Loucy (cell line): Measurements from ENCODE around the gene MTURN.

Experiments used
- H2AFZ ChIP-seq: fragments of 200-600 bp; sonication (generic); 2 replicates; pipeline ENCODE4 v1.6.0; 2016; ENCODE audit warnings: antibody characterized with exemption, mild to moderate bottlenecking, low read length, moderate library complexity
- H3F3A ChIP-seq: fragments of 200-600 bp; 2 replicates; pipeline ENCODE4 v1.6.0; 2016; ENCODE audit warnings: antibody characterized with exemption, low read depth, mild to moderate bottlenecking
- H3K27me3 ChIP-seq: fragments of 200-600 bp; sonication (generic); 2 replicates; pipeline ENCODE4 v1.6.1; 2014; ENCODE audit warnings: low read length, mild to moderate bottlenecking; ENCODE audit not compliant: insufficient read depth, poor library complexity, severe bottlenecking
- H3K36me3 ChIP-seq: fragments of 200-600 bp; sonication (generic); 2 replicates; pipeline ENCODE4 v1.6.1; 2016; ENCODE audit warnings: low read length; ENCODE audit not compliant: insufficient read depth
- H3K4me1 ChIP-seq: fragments of 200-600 bp; sonication (generic); 2 replicates; pipeline ENCODE4 v1.5.1; 2014; ENCODE audit warnings: low read length, mild to moderate bottlenecking; ENCODE audit not compliant: insufficient read depth, poor library complexity, severe bottlenecking
- H3K4me2 ChIP-seq: fragments of 200-600 bp; sonication (generic); 2 replicates; pipeline ENCODE4 v1.6.0; 2014; ENCODE audit warnings: antibody characterized with exemption, low read length, low read depth, mild to moderate bottlenecking; ENCODE audit not compliant: poor library complexity, severe bottlenecking
- H3K4me3 ChIP-seq: fragments of 200-600 bp; sonication (generic); 2 replicates; pipeline ENCODE4 v1.5.1; 2014; ENCODE audit warnings: low read length, mild to moderate bottlenecking, mixed read lengths; ENCODE audit not compliant: poor library complexity, severe bottlenecking
- H3K79me2 ChIP-seq: fragments of 200-600 bp; sonication (generic); 2 replicates; pipeline ENCODE4 v1.6.1; 2014; ENCODE audit warnings: low read length; ENCODE audit not compliant: insufficient read depth
- H3K9ac ChIP-seq: fragments of 200-600 bp; sonication (generic); 2 replicates; pipeline ENCODE4 v1.6.0; 2014; ENCODE audit warnings: mild to moderate bottlenecking, low read depth, low read length, moderate library complexity; ENCODE audit not compliant: poor library complexity, severe bottlenecking
- H3K9me2 ChIP-seq: fragments of 200-600 bp; sonication (generic); replicated peaks from 2 replicates; pipeline ENCODE4 v1.6.1; 2016; ENCODE audit warnings: low read depth, low read length, mixed read lengths
- H3K9me3 ChIP-seq: fragments of 200-600 bp; sonication (generic); 2 replicates; pipeline ENCODE4 v1.6.1; 2014; ENCODE audit warnings: mild to moderate bottlenecking, antibody characterized with exemption, low read length, low read depth; ENCODE audit not compliant: insufficient read depth
- H4K20me1 ChIP-seq: fragments of 200-600 bp; sonication (generic); 2 replicates; pipeline ENCODE4 v1.6.0; 2014; ENCODE audit warnings: antibody characterized with exemption, low read length, mild to moderate bottlenecking; ENCODE audit not compliant: insufficient read depth, poor library complexity, severe bottlenecking
- EZH2phosphoT487 ChIP-seq: fragments of 200-600 bp; IDR thresholded peaks from 2 replicates; pipeline ENCODE4 v1.6.1; 2018; ENCODE audit warnings: antibody characterized with exemption, mild to moderate bottlenecking, moderate library complexity, borderline replicate concordance
- TF ChIP-seq, protein P1 (sequence below): fragments of 200-600 bp; sonication (generic); conservative IDR thresholded peaks from 2 replicates; pipeline ENCODE4 v1.5.1; 2014; ENCODE audit warnings: mild to moderate bottlenecking, antibody characterized with exemption, low read length

MTURN gene

DNA sequence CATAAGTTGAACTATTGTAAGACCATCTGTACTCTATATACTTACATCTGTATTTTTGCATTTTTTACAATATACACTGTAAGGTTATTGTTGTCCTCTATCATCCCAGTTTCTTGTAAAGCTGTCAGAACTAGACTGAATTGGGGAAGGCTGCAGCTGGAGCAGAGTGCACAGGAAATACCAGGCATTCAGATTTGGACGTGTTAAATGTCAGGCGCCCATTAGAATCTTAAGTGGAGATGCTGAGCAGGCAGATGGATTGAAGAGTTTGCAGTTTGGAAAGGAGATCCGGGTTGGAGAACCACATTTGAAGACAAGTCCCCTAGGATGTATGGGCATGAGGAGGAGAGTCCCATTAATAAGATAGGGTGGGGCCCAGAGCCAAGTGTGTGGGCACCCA, 40.4 kb downstream of the MTURN start:
- no peaks in the 10 kb centered on the region for H3K9me3 ChIP-seq
- H3K9ac ChIP-seq, result no peak overlapping the region
- H2AFZ ChIP-seq, result no peak overlapping the region
- H3K27me3 ChIP-seq, result no peaks in the 10 kb centered on the region
- H3K36me3 ChIP-seq, result no peaks in the 10 kb centered on the region
- no peaks in the 10 kb centered on the region for H3F3A ChIP-seq
- no peaks in the 10 kb centered on the region for H4K20me1 ChIP-seq
- no peaks in the 10 kb centered on the region for H3K79me2 ChIP-seq
- no peak for TF ChIP-seq EZH2phosphoT487
- TF ChIP-seq, protein P1, sequence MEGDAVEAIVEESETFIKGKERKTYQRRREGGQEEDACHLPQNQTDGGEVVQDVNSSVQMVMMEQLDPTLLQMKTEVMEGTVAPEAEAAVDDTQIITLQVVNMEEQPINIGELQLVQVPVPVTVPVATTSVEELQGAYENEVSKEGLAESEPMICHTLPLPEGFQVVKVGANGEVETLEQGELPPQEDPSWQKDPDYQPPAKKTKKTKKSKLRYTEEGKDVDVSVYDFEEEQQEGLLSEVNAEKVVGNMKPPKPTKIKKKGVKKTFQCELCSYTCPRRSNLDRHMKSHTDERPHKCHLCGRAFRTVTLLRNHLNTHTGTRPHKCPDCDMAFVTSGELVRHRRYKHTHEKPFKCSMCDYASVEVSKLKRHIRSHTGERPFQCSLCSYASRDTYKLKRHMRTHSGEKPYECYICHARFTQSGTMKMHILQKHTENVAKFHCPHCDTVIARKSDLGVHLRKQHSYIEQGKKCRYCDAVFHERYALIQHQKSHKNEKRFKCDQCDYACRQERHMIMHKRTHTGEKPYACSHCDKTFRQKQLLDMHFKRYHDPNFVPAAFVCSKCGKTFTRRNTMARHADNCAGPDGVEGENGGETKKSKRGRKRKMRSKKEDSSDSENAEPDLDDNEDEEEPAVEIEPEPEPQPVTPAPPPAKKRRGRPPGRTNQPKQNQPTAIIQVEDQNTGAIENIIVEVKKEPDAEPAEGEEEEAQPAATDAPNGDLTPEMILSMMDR, result no peak
- no peak overlapping the region for H3K4me3 ChIP-seq
- peaks cover 8% of the 10 kb centered on the region for H3K4me1 ChIP-seq
- no peaks in the 10 kb centered on the region for H3K9me2 ChIP-seq
- H3K4me2 ChIP-seq, result no peak overlapping the region

DNA sequence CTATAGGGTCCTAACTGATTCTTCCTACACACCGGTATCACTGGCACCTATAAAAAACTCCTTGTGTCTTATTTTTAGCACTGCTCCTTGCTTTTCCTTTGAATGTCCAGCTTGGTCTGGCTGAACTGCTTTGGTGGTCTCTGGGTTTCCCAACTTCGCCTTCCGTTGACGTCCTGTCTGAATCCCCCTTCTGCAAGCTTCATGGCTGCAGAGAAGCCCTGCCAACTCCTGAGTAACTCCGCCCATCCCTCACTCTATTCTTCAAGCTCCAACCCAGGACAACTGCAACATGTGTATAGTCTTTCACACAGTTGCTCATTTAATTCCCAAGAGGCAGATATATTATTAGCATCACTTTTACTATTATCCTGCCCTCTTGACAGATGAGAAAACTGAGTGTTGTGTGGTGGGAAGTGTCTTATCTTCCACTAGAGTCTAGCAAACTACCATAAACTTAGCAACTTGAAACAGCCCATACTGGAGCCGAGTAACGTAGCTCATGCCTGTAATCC, 40.9 kb downstream of the MTURN start:
- Histone ChIP-seq H3K9me3 (no peaks in the 10 kb centered on the region), H3K36me3 (no peaks in the 10 kb centered on the region), H3K9ac (no peak overlapping the region), H3K9me2 (no peaks in the 10 kb centered on the region), H3K79me2 (no peaks in the 10 kb centered on the region), H3K27me3 (no peaks in the 10 kb centered on the region), H3F3A (no peaks in the 10 kb centered on the region), H3K4me3 (no peak overlapping the region), H4K20me1 (no peaks in the 10 kb centered on the region), H2AFZ (no peak overlapping the region), H3K4me2 (no peak overlapping the region), H3K4me1 (peaks cover 8% of the 10 kb centered on the region)
- no peak for TF ChIP-seq EZH2phosphoT487
- TF ChIP-seq, protein P1, result no peak

DNA sequence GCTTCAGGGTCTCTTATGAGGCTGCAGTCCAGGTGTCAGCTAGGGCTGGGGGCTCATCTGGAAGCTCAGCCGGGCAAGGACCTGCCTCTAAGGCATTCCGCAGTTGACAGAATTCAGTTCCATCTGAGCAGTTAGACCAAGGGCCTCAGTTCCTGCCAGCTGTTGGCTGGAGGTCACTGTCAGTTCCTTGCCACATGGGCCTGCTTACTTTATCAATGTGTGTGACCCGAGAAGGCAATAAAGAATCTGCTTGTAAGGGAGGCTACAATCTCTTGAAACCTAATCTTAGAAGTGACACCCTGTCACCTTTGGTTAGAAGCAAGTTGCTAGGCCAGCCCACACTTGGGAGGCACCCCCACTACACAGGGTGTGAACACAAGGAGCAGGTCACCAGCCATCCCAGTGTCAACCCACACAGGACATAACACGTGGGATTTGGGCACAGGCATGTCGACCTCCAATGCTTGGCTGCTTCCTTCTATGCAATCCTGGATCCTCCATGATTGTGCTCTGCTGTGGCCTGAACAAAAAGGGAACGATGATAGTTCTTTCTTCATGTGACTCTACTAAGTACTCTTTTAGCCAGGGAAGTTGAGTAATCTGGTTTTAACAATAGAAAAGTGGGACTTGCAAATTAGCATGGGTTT, 41.8 kb downstream of the MTURN start:
- H3K4me1 ChIP-seq, result peaks cover 8% of the 10 kb centered on the region

More for the DNA sequence above, 41.8 kb downstream of the MTURN start:
- TF ChIP-seq, protein P1, result no peak
- TF ChIP-seq EZH2phosphoT487, result no peak
- Histone ChIP-seq H3K9ac (no peak overlapping the region), H3K79me2 (no peaks in the 10 kb centered on the region), H3K36me3 (no peaks in the 10 kb centered on the region), H2AFZ (no peak overlapping the region), H3K4me3 (no peak overlapping the region), H3F3A (no peaks in the 10 kb centered on the region), H4K20me1 (no peaks in the 10 kb centered on the region), H3K27me3 (no peaks in the 10 kb centered on the region), H3K4me2 (no peak overlapping the region), H3K9me3 (no peaks in the 10 kb centered on the region), H3K9me2 (no peaks in the 10 kb centered on the region)
